Amygdala (tissue), 56 donors: Measurements from ENCODE around the gene SLC66A2.
"Not testable (repeated sequence)": the region's sequence is repeated elsewhere in the genome, so short reads cannot be mapped to it uniquely, and the experiment has no call there.

Source experiments
- DNase-seq, 56 donors: peaks; one replicate each; lab custom pipeline; 2025; lab: John Stamatoyannopoulos, UW

SLC66A2 gene

DNA sequence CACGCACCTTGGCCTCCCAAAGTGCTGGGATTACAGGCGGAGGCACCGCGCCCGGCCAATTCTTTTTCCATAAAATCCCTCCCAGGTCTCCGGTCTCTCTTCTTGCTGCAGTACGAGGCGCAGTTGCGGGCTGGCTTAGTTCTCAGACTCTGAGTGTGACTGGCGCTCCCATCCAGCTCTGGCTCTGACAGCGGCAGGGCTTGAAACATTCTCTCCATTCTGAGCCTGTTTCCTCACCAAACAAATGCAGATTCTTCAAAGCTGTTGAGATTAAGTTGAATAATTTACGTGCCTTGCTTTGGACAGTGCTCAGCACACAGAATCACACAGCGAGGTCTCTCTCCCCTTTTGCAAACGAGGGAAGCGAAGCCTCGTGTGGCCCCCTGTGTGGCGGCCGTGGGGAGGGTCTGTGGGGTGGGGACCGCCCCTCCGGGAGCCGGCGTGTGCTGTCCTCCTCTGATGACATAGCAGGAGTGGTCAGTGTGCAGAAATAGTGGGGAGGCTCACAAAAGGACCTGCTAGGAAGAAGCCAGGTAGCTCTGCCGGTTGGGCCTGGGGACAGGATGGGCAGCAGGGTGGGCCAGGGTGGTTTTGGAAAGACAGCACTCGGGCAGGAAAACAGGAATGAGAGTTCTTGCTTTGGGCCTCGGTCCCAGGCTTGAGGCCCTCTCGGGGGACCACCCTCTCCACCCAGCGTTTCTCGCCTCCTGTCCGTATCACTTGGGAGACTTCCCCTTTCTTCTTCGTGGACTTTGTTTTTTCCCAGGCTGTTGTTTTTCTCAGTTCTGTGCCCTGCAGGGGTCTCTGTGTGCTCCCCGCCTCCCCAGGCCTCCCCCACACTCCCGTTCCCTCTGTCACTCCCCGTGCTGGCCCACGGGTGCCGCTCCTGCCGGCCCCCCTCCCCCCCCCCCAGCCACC lies 78.7 kb downstream of the SLC66A2 start:
- DNase-seq, result no peak

- DNase-seq, result no peak
These were observed 79.9 kb downstream of the SLC66A2 start for GRCh38 chr18:79871481-79872091.

GRCh38 chr18:79871026-79871390 lies 80.4 kb downstream of the SLC66A2 start:
- DNase-seq, result no peak

- DNase-seq, result peak in 7 of 56 donors; percentile 20 to 47 (median 29)
These were observed 81.0 kb downstream of the SLC66A2 start for GRCh38 chr18:79870301-79871025.

DNA sequence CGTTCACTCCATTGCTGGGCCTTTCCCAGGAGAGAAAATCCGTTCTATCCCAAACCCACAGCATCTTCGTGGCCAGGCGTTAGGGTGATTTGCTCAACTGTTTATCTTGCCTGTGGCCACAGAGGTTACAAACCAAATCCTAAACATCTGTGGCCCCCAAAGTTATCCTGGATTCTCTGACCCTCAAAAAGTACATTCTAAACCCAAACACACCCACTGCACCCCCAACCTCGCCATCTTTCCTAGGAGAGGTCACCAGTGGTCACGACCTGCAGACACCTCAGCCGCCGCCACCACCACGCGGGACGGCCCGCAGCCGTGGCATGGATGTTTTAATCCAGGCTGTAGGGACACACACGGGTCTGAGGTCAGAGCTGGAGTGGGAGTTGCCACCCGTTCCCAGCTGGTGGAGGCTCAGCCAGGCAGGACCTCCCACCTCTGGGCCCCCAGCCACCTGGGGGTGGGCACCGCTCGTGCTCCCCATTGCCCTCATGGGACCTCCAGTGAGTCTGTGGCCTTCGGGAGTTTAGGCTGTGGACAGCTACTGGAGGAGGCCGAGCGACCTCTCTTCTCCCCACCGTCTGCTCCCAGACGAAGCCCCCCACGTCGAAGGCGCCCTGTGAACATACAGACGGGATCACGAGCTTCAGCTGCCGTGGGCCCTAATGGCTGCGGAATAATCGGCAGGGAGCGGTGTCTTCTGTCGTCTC lies 81.7 kb downstream of the SLC66A2 start:
- no peak for DNase-seq

DNA sequence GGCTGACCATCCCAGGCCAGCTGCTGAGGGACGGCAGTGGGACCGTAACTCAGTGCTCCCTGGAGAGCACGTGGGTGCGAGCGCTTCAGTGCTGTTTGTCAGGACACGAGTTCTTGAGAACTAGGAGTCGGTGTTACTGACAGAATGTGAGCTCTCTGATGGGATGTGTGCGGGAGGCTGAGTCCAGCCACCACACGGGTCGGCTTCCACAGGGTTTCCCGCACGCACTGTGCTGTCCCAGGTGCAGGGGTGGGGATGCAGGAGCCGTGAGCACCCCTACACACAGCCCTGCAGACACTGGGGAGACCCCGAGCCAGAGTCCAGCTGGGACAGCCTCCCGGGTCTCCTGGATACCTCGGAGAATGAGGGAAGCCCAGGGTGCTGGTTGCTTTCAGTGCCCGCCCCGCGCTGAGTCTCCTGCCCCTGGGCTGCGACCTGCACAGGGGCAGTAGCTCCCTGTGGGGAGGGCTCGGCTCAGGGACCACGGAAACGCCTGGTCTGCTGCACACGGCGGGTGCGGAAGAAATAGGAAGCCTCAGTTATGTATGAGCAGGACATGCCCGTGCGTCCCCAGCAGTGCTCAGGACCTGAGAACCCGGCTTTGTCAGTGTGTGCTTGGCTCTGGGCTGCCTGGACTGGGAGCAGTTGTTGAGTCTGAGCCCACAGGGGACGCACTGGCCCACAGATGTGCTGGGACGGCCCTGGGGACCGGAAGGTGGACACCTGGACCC lies 82.5 kb downstream of the SLC66A2 start:
- no peak for DNase-seq

DNA sequence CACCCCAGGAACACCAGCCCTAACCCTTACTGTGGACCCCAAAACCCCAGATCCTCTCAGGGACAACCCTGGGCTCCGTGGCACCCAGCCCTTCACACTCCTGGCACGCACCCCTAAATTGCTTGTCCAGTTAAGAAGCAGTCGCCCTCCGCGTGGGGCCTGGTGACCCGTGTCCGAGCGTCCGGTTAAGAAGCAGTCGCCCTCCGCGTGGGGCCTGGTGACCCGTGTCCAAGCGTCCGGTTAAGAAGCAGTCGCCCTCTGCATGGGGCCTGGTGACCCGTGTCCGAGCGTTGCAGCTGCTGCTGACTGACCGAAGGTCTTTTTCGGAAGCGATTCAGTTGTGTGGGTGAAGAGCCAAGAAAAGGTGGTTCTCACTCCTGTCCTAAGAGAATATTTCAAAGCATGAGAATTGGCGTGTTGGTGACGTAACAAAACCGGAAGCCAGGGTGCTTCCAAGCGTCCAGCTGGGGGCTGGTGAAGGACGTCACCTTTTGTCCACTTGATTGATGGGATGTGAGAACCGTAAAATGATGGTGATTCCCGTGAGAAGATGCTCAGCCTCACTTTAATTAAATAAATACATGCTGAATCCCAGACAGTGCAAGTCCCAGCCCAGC lies 83.2 kb downstream of the SLC66A2 start:
- DNase-seq, result no peak

GRCh38 chr18:79867666-79868065 lies 83.8 kb downstream of the SLC66A2 start:
- DNase-seq, result no peak

GRCh38 chr18:79866889-79867574 lies 84.4 kb downstream of the SLC66A2 start:
- no peak for DNase-seq

GRCh38 chr18:79865951-79866350 lies 85.5 kb downstream of the SLC66A2 start:
- DNase-seq, result not testable (repeated sequence)

DNA sequence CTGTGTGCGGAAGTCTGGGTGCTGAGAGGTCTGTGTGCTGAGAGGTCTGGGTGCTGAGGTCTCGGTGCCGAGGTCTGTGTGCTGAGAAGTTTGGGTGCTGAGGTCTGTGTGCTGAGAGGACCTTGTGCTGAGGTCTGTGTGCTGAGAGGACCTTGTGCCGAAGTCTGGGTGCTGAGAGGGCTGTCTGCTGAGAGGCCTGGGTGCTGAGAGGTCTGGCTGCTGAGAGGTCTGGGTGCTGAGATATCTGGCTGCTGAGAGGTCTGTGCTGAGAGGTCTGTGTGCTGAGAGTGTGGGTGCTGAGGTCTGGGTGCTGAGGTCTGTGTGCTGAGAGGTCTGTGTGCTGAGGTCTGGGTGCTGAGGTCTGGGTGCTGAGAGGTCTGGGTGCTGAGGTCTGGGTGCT lies 86.5 kb downstream of the SLC66A2 start:
- not testable (repeated sequence) for DNase-seq

DNA sequence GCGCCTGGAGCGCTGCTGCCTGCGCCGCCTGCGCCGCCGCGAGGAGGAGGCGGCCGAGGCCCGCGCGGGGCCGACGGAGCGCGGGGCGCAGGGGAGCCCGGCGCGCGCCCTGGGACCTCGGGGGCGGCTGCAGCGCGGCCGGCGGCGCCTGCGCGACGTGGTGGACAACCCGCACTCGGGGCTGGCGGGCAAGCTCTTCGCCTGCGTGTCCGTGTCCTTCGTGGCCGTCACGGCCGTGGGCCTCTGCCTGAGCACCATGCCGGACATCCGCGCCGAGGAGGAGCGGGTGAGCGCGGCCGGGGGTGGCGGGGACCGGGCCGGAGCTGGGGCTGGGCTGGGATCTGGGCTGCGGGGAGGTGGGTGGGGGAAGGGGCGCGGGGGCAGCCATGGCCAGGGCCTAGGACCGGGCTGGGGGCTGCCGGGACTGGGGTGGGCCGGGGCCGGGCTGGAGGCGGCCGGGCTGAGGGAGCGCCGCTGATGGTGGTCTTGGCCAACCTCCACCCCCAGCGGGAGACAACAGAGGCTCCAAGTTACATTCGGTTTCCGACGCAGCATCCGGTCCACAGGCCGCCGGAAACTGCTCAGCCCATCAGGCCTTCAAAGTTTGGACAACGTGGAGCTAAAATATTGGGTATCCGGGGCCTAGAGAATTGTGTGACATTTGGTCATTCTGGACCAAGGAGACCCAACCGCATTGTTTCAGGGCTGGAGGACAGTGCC lies 87.3 kb downstream of the SLC66A2 start:
- no peak for DNase-seq

GRCh38 chr18:79863161-79864005 lies 88.1 kb downstream of the SLC66A2 start:
- DNase-seq, result no peak

GRCh38 chr18:79862562-79862961 lies 88.9 kb downstream of the SLC66A2 start:
- no peak for DNase-seq

DNA sequence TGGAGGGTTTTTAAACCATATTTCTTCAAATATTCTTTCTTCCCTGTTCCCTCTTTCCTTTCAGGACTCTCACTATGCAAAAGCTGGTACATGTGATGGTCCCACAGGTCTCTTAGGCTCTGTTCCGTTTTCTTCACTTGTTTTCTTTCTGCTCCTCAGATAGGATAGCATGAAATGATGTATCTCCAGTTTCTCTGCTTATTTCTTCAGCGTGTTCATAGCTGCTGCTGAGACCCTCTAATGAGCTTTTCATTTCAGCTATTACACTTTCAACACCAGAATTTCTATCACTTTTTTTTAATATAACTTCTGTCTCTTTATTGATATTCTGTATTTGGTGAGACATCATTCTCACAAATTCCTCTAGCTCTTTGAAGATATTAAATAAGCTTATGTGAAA lies 89.8 kb downstream of the SLC66A2 start:
- no peak for DNase-seq

DNA sequence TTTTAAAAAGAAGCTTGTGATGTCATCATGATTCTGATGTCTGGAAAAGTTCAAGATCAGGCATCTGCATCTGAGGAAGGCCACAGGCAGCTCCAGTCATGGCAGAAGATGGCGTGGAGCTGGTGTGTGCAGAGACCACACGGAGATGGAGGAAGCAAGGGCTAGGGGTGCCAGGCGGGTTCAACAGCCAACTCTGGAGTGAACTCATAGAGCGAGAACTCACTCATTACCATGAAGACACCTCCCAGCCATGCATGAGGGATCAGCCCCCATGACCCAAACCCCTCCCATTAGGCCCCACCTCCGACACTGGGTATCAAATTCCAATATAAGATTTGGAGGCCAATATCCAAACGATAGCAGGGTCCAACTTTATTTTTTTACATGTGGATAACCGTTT lies 92.1 kb downstream of the SLC66A2 start:
- DNase-seq, result no peak

- DNase-seq, result peak in 6 of 56 donors; percentile 29 to 60 (median 44)
These were observed 94.3 kb downstream of the SLC66A2 start for GRCh38 chr18:79857082-79857671.
